ENCODE measurements around the gene PARL. TPM values are rescaled to one million over a fixed set of nuclear protein-coding genes. Genes with fewer than 3 reads are reported as not detected.

PARL gene
- total and polyA plus RNA-seq, 2 of the 8 experiments (the other 6 are each of a cell fraction or from before 2014, with no cell fraction given), result 62.7 to 85.0 TPM

GRCh38 chr3:183796372-183796771 is 88.3 kb downstream of the PARL start:
- Histone ChIP-seq H3K23me2 (ENCODE audit: low read depth, low read length) (no peaks in the 10 kb centered on the region), H2AFZ (ENCODE audit: low read length) (no peak overlapping the region), H3K79me1 (ENCODE audit: low read depth, low read length) (no peaks in the 10 kb centered on the region), H4K5ac (ENCODE audit: insufficient read length, low read depth, low read length) (no peak overlapping the region), H3K56ac (replicated peaks; ENCODE audit: insufficient read length, low read depth, low read length) (no peak overlapping the region), H2BK20ac (ENCODE audit: low read length) (no peak overlapping the region), H3K79me2 (ENCODE audit: control insufficient read depth in 1 of 2, insufficient read depth in 2 of 2, low read length in 2 of 2) (no peaks in the 10 kb centered on the region), H4K8ac (ENCODE audit: extremely low read depth, insufficient read depth, low read length) (no peak overlapping the region), H3K23ac (ENCODE audit: insufficient read length) (no peak overlapping the region), H3K27ac (ENCODE audit: low read depth, low read length) (no peak overlapping the region), H3K4ac (replicated peaks; ENCODE audit: insufficient read length, low read depth, low read length) (no peak overlapping the region), H3K14ac (ENCODE audit: insufficient read length) (no peak overlapping the region), H3K27me3 (replicated peaks in 1 of 4; ENCODE audit: control insufficient read depth in 3 of 4, extremely low read depth in 1 of 4, insufficient read depth in 3 of 4, low read length in 3 of 4) (no peaks in the 10 kb centered on the region), H2BK12ac (ENCODE audit: low read depth, low read length) (no peak overlapping the region), H3K9ac (replicated peaks in 1 of 4; ENCODE audit: extremely low read depth in 1 of 4, low read depth in 3 of 4, low read length in 3 of 4) (no peak overlapping the region), H2BK5ac (ENCODE audit: low read depth, low read length) (no peak overlapping the region), H2AK5ac (ENCODE audit: low read depth, low read length) (no peak overlapping the region), H4K91ac (replicated peaks; ENCODE audit: insufficient read length, low read length) (no peak overlapping the region), H4K20me1 (replicated peaks in 1 of 2; ENCODE audit: control insufficient read depth in 1 of 2, insufficient read depth in 2 of 2, low read length in 2 of 2) (peaks cover 2 to 3% of the 10 kb centered on the region in 2 experiments), H3K18ac (ENCODE audit: extremely low read depth, low read length) (no peak overlapping the region), H3K4me3 (ENCODE audit: extremely low read depth in 1 of 4, insufficient read depth in 2 of 4, low read depth in 3 of 4, low read length in 4 of 4) (no peak overlapping the region), H3K9me3 (ENCODE audit: insufficient read depth in 2 of 2, low read depth in 1 of 2, low read length in 1 of 2) (no peaks in the 10 kb centered on the region), H3K4me2 (ENCODE audit: insufficient read depth in 1 of 2, low read depth in 2 of 2, low read length in 2 of 2) (no peak overlapping the region), H3K4me1 (replicated peaks in 1 of 4; ENCODE audit: control insufficient read depth in 3 of 4, insufficient read depth in 4 of 4, low read length in 3 of 4) (no peaks in the 10 kb centered on the region), H2BK120ac (replicated peaks; ENCODE audit: low read depth, low read length) (no peak overlapping the region), H3K36me3 (ENCODE audit: control insufficient read depth in 2 of 4, insufficient read depth in 4 of 4, low read length in 3 of 4) (peaks cover 22 to 61% (median 44%) of the 10 kb centered on the region in 4 experiments; a peak in 7 of 8 replicates), H2BK15ac (ENCODE audit: low read length) (no peak overlapping the region)
- DNase-seq (ENCODE audit: low read depth in 1 of 2, low spot score in 2 of 2) (no peak), FAIRE-seq (no peak)
- WGBS, 2 experiments (ENCODE audit: extremely low coverage in 1 of 2, insufficient coverage in 1 of 2, insufficient read length in 1 of 2, insufficient replicate concordance in 2 of 2, low coverage in 1 of 2, low lambda C conversion rate in 2 of 2, missing lambda C conversion rate in 1 of 2), result 85% methylated on average over 6 of the region's 6 CpGs; no CpG with 5 or more reads in 1 of the 2 experiments
- CTCF ChIA-PET (ENCODE audit: partially characterized antibody), result interaction anchor here (1.2 kb wide), 1 partner anchor 13 kb away, joined by 3 read pairs; no protein-coding TSS in a partner anchor
- POLR2A ChIA-PET (ENCODE audit: partially characterized antibody), result no interaction called here
- TF ChIP-seq YY1 (IDR thresholded peaks at IDR 0.05; ENCODE audit: low read depth, low read length) (no peak), POLR2A (IDR thresholded peaks at IDR 0.05; ENCODE audit: control extremely low read depth in 1 of 2, low read depth in 2 of 2, low read length in 2 of 2) (no peak), BACH1 (IDR thresholded peaks at IDR 0.05; ENCODE audit: low read length) (no peak), TAF7 (optimal IDR thresholded peaks at IDR 0.05; ENCODE audit: borderline replicate concordance, low read depth, low read length) (no peak), KDM4A (IDR thresholded peaks at IDR 0.05; ENCODE audit: low read depth, low read length, severe bottlenecking) (no peak), CBX5 (IDR thresholded peaks at IDR 0.05; ENCODE audit: low read depth, low read length) (no peak), RAD21 (IDR thresholded peaks at IDR 0.05 in 1 of 2, conservative IDR thresholded peaks at IDR 0.05 in 1 of 2; ENCODE audit: low read depth in 2 of 2, low read length in 2 of 2) (no peak), CBX8 (IDR thresholded peaks at IDR 0.05; ENCODE audit: borderline replicate concordance, low read depth, low read length) (no peak), SP2 (IDR thresholded peaks at IDR 0.05; ENCODE audit: low read length) (no peak), ASH2L (IDR thresholded peaks at IDR 0.05; ENCODE audit: low read length) (no peak), MAFK (IDR thresholded peaks at IDR 0.05; ENCODE audit: low read depth, low read length) (no peak), GTF2F1 (IDR thresholded peaks at IDR 0.05; ENCODE audit: borderline replicate concordance, low read depth, low read length) (no peak), RXRA (IDR thresholded peaks at IDR 0.05; ENCODE audit: insufficient read depth, low read depth, low read length) (no peak), RFX5 (IDR thresholded peaks at IDR 0.05; ENCODE audit: borderline replicate concordance, low read depth, low read length) (no peak), BCL11A (IDR thresholded peaks at IDR 0.05; ENCODE audit: low read depth in 2 of 2, low read length in 2 of 2) (no peak), TEAD4 (IDR thresholded peaks at IDR 0.05; ENCODE audit: low read depth, low read length) (no peak)

All from H1 (cell line).